Activated T-helper 1 cell treated with anti-CD3 and anti-CD28 coated beads, Interleukin-12 subunit alpha, Interleukin-12 subunit beta, Interleukin-2, Interleukin-4 antibody, amounts not matched to agents 30 ng/mL and 10 ng/mL and 1 ng/mL, durations not matched to agents 14 hours and 24 hours and 36 hours (primary cell): Measurements from ENCODE around the gene ELFN2. TPM values are rescaled to one million over a fixed set of nuclear protein-coding genes. Genes with fewer than 3 reads are reported as not detected.

ENCODE experiments used
- DNase-seq: peaks from one replicate; pipeline ENCODE4 v3.0.0; 2021; ENCODE audit warnings: low spot score
- H3K27ac Mint-ChIP-seq: one replicate; pipeline ENCODE4 v1.8.0; 2021; ENCODE audit warnings: mild to moderate bottlenecking, mixed read lengths
- H3K27me3 Mint-ChIP-seq: one replicate; pipeline ENCODE4 v1.8.0; 2022; ENCODE audit warnings: mild to moderate bottlenecking, moderate library complexity, mixed read lengths; ENCODE audit not compliant: insufficient read depth
- H3K36me3 Mint-ChIP-seq: one replicate; pipeline ENCODE4 v1.8.0; 2021; ENCODE audit warnings: low read depth, mixed read lengths
- H3K4me1 Mint-ChIP-seq: one replicate; pipeline ENCODE4 v1.8.0; 2021; ENCODE audit warnings: low read depth, mixed read lengths
- H3K4me3 Mint-ChIP-seq: one replicate; pipeline ENCODE4 v1.8.0; 2021; ENCODE audit warnings: mild to moderate bottlenecking, moderate library complexity, mixed read lengths
- H3K9me3 Mint-ChIP-seq: one replicate; pipeline ENCODE4 v1.8.0; 2021; ENCODE audit warnings: mixed read lengths
- intact Hi-C: fragments of 100-400 bp; cut with micrococcal nuclease; formaldehyde crosslinking; loops from one replicate; pipeline ENCODE4 v1.15.1; 2024
- total RNA-seq: library from RNA; stranded (reverse); gene quantifications from 2 replicates; pipeline ENCODE4 v1.2.3, GENCODE V29; 2022

The ELFN2 gene
- total RNA-seq, 1 donor from 2014 or later: 0.08 TPM

DNA sequence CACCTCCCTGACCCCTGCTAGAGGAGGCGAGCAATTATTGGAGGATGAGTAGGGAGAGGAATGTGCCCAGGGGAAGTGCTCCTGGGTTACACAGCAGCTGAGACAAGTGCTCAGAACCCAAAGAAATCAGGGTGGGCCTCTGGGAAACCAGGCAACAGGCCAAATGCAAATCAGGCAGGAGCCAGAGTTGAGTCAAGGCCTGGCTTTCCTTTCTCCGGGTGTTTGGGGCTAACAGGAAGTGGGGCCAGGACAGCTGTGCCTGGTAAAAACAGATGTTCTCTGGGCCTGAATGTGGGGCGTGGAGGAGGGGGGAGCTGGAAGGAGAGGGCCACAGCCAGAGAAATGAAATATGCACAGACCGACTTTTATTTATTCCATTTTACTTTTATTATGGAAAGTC lies 36.9 kb upstream of the ELFN2 start:
- H3K27me3 Mint-ChIP-seq: no peaks in the 10 kb centered on the region
- H3K36me3 Mint-ChIP-seq: peaks cover 28% of the 10 kb centered on the region
- no peak overlapping the region for H3K4me3 Mint-ChIP-seq
- intact Hi-C loops: no loop called here
- peaks cover 6% of the 10 kb centered on the region for H3K4me1 Mint-ChIP-seq
- no peak overlapping the region for H3K27ac Mint-ChIP-seq
- no peak for DNase-seq
- H3K9me3 Mint-ChIP-seq: no peaks in the 10 kb centered on the region

DNA sequence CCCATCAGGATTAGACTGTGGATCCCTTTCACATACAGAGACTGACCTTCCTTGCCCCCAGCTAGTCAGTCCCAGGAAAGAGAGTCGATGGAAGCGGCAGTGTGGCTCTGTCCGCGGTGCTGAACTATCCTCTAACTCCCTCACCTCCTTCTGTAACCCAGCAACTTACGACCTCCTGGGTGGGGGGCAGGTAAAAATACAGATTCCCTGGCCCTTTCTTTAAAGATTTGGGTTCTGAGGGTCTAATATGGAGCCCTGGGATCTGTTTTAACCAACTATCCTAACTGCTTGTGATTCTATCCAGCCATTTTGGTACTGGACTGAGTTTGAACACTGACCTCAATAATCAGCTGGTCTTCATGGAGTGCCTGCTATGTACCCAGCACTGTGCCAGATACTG lies 35.7 kb upstream of the ELFN2 start:
- intact Hi-C loops: no loop called here
- no peak overlapping the region for H3K4me3 Mint-ChIP-seq
- DNase-seq: no peak
- no peak overlapping the region for H3K27ac Mint-ChIP-seq
- H3K9me3 Mint-ChIP-seq: no peaks in the 10 kb centered on the region
- H3K4me1 Mint-ChIP-seq: peaks cover 6% of the 10 kb centered on the region
- H3K27me3 Mint-ChIP-seq: no peaks in the 10 kb centered on the region
- H3K36me3 Mint-ChIP-seq: peaks cover 21% of the 10 kb centered on the region

DNA sequence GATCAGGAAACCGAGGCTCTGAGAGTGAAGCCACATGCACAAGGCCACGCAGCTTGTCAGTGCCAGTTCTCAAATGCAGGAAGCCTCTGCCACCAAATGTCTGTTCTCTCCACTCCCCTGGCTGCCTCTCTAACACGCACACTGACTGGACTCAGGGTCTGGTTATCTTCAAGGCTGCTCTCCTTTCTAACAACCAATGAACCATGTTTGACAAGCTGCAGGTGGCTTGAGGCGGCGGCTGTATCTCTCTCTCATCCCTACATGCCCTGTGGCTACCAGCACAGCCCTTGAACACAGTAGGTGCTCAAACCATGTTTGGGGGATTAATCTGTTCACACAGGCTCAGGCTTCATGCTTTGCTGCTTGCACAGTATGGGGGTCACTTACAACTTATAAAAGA lies 35.2 kb upstream of the ELFN2 start:
- Mint-ChIP-seq H3K9me3 (no peaks in the 10 kb centered on the region), H3K27me3 (no peaks in the 10 kb centered on the region), H3K36me3 (peaks cover 22% of the 10 kb centered on the region), H3K27ac (no peak overlapping the region), H3K4me3 (no peak overlapping the region), H3K4me1 (peaks cover 9% of the 10 kb centered on the region)
- DNase-seq: no peak
- intact Hi-C loops: no loop called here

DNA sequence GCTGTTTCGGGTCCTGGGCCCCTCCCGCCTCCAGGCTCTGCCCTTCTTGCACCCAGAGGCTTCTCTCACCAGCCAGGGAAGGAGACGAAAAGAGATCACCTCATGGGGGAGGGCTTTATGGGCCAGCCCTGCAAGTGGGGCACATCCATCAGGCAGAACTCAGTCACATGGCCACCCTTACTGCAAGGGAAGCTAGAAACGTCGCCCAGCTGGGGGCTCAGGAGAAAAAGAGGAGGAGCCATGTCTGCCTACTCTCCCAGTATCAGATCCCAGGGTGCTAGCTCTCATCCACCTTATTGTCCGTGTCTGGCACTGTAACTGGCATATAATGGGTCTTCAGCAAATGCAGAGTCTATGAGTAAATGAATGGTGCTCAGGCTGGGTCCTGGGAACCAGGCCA lies 34.7 kb upstream of the ELFN2 start:
- DNase-seq: no peak
- no peaks in the 10 kb centered on the region for H3K27me3 Mint-ChIP-seq
- H3K27ac Mint-ChIP-seq: peak overlapping the region; percentile 42
- peaks cover 13% of the 10 kb centered on the region for H3K4me1 Mint-ChIP-seq
- H3K36me3 Mint-ChIP-seq: peaks cover 20% of the 10 kb centered on the region
- no peaks in the 10 kb centered on the region for H3K9me3 Mint-ChIP-seq
- no peak overlapping the region for H3K4me3 Mint-ChIP-seq
- intact Hi-C loops: no loop called here

DNA sequence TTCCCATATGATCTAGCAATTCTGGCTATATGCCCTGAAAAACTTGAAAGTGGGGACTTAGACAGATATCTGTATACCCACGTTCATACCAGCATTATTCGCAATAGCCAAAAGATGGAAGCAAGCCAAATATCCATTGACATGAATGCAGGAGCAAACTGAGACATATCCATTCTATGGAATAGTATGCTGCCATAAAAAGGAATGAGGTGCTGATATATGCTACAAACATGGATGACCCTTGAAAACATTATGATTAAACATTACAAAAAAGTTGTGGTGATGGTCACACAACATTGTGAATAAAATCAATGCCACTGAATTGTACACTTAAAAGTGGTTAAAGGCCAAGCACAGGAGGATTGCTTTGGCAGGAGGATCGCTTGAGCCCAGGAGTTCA lies 33.4 kb upstream of the ELFN2 start:
- Mint-ChIP-seq H3K4me3 (no peak overlapping the region), H3K27ac (no peak overlapping the region), H3K27me3 (no peaks in the 10 kb centered on the region), H3K9me3 (no peaks in the 10 kb centered on the region), H3K36me3 (peaks cover 16% of the 10 kb centered on the region), H3K4me1 (peaks cover 14% of the 10 kb centered on the region)
- no peak for DNase-seq
- intact Hi-C loops: no loop called here

DNA sequence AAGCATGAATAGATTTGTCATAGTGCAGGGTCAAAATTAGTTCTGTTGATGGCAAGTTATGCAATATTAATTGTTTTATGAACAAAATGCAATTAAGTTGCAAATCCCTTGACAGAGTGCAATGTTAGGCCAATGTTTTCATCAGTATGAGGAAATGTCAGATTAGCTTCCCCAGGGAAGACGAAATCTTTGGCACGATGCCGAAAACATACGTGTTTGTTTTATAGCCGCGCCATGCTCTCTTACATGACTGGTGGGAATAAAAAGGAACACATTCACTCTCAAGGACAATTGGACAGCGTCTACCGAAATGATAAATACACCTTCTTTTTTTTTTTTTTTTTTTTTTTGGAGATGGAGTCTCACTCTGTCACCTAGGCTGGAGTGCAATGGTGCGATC lies 31.9 kb upstream of the ELFN2 start:
- Mint-ChIP-seq H3K27ac (no peak overlapping the region), H3K27me3 (no peaks in the 10 kb centered on the region), H3K4me1 (peaks cover 18% of the 10 kb centered on the region), H3K4me3 (no peak overlapping the region), H3K9me3 (no peaks in the 10 kb centered on the region), H3K36me3 (peaks cover 6% of the 10 kb centered on the region)
- intact Hi-C loops: no loop called here
- DNase-seq: no peak

DNA sequence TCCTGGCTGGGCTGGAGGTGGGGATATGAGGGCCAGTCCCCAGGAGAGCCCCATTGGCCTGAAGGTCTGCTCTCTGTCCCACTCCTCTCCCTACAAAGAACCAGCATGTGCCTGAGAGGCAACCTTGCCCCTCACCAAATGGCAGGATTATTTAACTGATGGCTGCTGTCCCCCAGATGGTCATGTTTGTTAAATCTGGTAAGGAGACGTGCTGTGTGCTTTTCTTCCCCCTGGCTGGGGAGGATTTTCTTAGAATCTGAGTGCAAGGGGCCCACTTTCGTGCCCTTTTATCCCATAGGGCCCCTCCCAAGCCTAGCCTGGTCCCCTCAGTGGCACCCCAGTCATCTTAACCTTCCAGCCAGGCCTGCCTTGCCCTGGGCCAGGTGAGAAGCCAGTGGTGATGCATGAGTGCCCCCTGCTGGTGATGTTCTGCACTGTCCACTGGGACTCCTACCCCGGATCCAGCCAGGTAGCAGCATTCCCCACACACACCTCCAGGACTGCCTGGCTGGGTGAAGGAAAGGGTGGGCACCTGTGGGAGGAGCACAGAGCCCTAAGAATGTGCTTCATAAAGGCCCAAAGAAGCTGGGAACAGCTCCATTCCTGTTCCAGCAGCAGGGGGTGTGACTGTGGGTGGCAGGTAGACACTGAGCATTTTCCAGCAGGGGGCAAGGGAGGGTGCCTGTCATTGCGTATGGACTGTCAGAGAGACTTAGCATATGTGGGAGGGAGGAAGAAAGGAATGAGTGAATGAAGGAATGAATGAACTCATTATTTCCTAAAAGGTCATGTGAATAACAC lies 30.0 kb upstream of the ELFN2 start:
- Mint-ChIP-seq H3K27ac (no peak overlapping the region), H3K27me3 (no peaks in the 10 kb centered on the region)

DNA sequence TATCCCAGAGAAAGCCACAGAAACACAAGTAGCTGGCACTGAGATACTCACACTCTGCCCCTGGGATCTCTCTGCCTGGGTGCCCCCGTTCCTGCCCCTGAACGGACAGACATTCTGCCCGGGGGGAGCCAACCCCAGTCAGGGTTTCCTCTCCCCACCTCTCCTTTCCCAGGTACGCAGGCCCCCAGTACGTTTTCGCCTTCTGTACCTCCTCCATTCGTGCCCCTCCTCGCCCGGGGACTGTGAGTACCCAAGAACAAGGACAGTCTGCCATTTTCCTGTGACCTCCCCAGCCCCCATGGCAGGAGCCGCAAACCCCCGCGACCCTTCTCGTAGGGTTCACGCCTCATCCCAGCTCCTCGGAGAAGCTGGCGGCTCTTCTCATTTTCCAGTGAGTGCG lies 29.1 kb upstream of the ELFN2 start:
- DNase-seq: no peak
- Mint-ChIP-seq H3K36me3 (peaks cover 6% of the 10 kb centered on the region), H3K27ac (no peak overlapping the region), H3K9me3 (no peaks in the 10 kb centered on the region), H3K4me1 (peaks cover 18% of the 10 kb centered on the region), H3K27me3 (no peaks in the 10 kb centered on the region), H3K4me3 (no peak overlapping the region)
- intact Hi-C loops: loop anchor here (2.0 kb wide), 1 partner anchor 378 kb away; no protein-coding TSS in a partner anchor

More for the DNA sequence above, 30.0 kb upstream of the ELFN2 start:
- Mint-ChIP-seq H3K4me3 (no peak overlapping the region), H3K9me3 (no peaks in the 10 kb centered on the region), H3K36me3 (peaks cover 6% of the 10 kb centered on the region), H3K4me1 (peaks cover 18% of the 10 kb centered on the region)
- intact Hi-C loops: loop anchor here (1.0 to 2.0 kb wide), 3 partner anchors 140 to 378 kb away; no protein-coding TSS in a partner anchor
- DNase-seq: peak; percentile 75

DNA sequence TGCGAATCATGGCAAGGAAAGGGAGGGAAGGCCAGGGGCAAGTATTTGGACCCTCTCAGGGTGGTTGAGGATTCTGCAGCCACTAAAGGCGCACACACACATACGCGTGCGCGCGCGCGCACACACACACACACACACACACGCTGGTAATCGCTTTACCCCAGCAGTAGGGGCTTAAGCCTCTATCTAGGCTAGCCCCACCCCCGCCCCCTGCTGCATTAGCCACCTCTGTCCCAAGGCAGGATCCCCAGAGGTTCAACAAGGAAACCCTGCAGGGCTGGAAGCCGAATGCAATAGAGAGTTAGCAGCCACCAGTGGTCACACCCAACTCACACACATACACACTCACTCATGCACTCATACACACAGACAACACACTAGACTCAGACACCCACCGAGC lies 28.6 kb upstream of the ELFN2 start:
- H3K9me3 Mint-ChIP-seq: no peaks in the 10 kb centered on the region
- intact Hi-C loops: loop anchor here (2.0 kb wide), 1 partner anchor 377 kb away; no protein-coding TSS in a partner anchor

DNA sequence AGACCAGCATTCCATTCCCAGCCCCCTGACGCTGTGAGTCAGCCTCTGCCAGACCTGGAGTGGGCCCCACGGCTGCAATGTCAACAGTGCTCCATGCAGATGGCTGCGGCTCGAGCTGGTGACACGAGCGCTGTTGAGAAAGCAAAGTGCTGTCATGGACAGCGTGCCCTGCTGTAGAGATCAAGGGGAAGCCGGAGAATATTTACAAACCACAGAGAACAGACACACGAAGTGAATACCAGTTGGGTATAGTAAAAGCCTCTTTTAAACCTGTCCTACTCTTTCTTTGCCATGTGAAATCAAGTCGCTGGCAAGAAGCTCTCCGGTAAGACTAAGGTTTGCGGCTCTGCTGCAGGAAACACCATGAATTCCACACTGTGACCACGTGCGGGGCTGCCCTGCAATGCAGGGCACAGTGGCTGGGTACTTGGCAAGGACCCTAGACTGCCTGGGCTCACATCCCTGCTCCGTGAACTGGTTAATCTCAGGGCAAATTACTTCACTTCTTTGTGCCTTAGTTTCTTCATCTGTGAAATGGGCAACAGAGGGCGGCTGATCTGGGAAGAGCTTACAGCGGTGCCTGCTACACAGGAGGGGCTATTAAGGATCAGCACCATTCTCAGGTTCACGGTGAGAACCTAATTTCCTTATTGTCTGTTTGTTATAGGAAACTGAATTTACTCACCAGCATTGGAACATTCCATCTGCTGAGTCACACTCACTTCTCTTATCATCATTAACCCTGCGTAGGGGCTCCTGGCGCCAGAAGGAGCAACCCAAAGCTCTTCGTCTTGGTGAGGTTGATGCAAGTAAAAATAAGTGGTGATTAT lies 27.8 kb upstream of the ELFN2 start:
- DNase-seq: no peak
- peaks cover 3% of the 10 kb centered on the region for H3K36me3 Mint-ChIP-seq
- no peaks in the 10 kb centered on the region for H3K9me3 Mint-ChIP-seq
- no peaks in the 10 kb centered on the region for H3K27me3 Mint-ChIP-seq
- no peak overlapping the region for H3K4me3 Mint-ChIP-seq
- intact Hi-C loops: no loop called here
- H3K4me1 Mint-ChIP-seq: peaks cover 18% of the 10 kb centered on the region
- H3K27ac Mint-ChIP-seq: peak overlapping the region; percentile 32

More for the DNA sequence above, 28.6 kb upstream of the ELFN2 start:
- H3K36me3 Mint-ChIP-seq: peaks cover 6% of the 10 kb centered on the region
- no peak for DNase-seq
- H3K4me1 Mint-ChIP-seq: peaks cover 18% of the 10 kb centered on the region
- H3K27me3 Mint-ChIP-seq: no peaks in the 10 kb centered on the region
- H3K4me3 Mint-ChIP-seq: no peak overlapping the region
- H3K27ac Mint-ChIP-seq: no peak overlapping the region

DNA sequence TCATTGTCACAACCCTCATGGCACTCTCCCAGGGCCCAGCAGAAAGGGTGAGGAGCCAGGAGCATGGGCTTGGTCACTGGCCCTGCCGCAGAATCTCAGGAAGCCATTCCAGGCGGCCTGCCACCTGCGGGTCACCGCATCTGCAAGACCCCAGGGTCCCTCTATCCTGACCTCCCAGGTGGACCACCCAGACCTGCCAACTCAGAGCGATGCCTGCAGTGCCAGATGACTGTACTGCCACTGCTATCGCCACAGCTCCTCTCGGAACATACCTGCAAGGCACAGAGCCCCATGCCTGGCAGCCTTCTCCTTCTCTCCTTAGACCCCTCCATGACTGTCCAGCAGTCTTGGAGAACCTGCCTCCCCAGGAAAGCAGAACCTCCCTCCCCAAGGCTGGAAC lies 26.4 kb upstream of the ELFN2 start:
- Mint-ChIP-seq H3K4me1 (peaks cover 18% of the 10 kb centered on the region), H3K4me3 (no peak overlapping the region), H3K9me3 (no peaks in the 10 kb centered on the region), H3K36me3 (peaks cover 3% of the 10 kb centered on the region), H3K27me3 (no peaks in the 10 kb centered on the region), H3K27ac (no peak overlapping the region)
- no peak for DNase-seq
- intact Hi-C loops: no loop called here

DNA sequence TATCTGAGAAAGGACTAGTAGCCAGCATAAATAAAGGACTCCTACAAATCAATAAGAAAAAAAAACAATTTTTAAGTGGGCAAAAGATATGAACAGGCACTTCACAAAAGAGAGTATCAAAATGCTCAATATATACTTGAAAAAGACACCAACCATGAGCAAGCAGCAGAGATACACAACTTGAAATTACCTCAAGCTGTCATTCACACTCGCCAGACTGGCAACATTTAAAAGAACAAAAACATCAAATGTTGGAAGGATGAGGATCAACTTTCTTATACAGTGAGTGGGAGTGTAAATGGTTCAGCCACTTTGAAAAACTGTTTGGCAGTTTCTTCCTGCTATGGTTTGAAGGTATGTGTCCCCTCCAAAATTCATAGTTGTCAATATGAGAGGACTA lies 23.9 kb upstream of the ELFN2 start:
- Mint-ChIP-seq H3K4me3 (no peak overlapping the region), H3K27me3 (no peaks in the 10 kb centered on the region), H3K9me3 (no peaks in the 10 kb centered on the region), H3K27ac (no peak overlapping the region), H3K4me1 (peaks cover 11% of the 10 kb centered on the region), H3K36me3 (no peaks in the 10 kb centered on the region)
- no peak for DNase-seq
- intact Hi-C loops: no loop called here

DNA sequence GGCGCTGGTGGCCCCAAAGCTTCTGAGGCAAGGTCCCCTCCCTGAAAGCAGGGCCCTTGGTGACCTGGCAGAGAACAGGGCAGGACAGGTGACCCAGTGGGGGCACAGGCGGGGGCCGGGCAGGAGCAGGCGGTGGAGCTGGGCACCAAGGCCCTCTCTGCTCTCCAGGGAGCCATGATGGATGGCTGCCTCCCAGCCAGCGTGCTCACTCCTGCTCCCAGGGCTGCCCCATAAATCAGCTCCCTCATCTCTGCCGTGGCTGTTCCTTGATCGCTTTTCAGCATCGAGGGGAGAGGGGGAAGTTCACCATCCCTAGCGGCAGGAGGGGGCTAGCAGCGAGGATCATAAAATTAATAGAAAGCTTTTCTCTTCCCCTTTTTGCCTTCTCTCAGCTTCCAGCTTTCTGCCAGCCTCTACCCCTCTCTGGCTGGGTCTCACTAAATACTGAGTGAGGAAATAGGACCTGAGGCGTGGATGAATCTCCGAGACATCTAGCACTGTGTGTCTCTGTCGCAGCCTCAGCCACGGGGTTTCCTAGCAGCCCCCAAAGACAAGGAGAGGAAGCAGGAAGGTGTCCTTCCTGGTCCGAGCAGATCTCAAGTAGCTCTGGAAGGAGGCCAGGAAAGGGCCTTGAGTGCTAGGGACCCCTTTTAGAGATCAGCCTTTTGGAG lies 22.2 kb upstream of the ELFN2 start:
- no peaks in the 10 kb centered on the region for H3K4me1 Mint-ChIP-seq
- no peaks in the 10 kb centered on the region for H3K27me3 Mint-ChIP-seq
- H3K9me3 Mint-ChIP-seq: no peaks in the 10 kb centered on the region
- intact Hi-C loops: no loop called here
- no peak overlapping the region for H3K27ac Mint-ChIP-seq
- no peak overlapping the region for H3K4me3 Mint-ChIP-seq
- no peak for DNase-seq
- no peaks in the 10 kb centered on the region for H3K36me3 Mint-ChIP-seq
